ENCODE results near the gene MORF4L1.

DNA sequence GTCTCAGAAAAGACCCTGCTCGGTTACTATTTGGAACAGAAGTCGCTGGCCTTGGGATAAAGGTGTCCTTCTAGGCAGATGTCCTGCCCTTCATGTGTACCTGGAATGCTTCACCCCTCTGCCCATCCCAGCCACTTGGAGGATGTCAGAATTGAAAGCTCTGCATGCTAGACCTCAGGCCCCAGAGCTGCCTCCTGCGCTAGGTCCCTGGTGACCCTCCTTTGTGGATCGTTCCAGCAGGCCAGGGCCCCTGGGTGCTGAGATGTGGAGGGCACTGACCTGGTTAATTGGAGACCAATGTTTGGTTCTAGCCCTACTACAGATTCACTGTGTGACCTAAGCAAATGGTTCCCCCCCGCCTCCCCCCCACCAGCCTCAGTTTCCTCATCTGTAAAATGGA is 74.8 kb downstream of the MORF4L1 start:
- TF ChIP-seq, protein P1, sequence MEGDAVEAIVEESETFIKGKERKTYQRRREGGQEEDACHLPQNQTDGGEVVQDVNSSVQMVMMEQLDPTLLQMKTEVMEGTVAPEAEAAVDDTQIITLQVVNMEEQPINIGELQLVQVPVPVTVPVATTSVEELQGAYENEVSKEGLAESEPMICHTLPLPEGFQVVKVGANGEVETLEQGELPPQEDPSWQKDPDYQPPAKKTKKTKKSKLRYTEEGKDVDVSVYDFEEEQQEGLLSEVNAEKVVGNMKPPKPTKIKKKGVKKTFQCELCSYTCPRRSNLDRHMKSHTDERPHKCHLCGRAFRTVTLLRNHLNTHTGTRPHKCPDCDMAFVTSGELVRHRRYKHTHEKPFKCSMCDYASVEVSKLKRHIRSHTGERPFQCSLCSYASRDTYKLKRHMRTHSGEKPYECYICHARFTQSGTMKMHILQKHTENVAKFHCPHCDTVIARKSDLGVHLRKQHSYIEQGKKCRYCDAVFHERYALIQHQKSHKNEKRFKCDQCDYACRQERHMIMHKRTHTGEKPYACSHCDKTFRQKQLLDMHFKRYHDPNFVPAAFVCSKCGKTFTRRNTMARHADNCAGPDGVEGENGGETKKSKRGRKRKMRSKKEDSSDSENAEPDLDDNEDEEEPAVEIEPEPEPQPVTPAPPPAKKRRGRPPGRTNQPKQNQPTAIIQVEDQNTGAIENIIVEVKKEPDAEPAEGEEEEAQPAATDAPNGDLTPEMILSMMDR (conservative IDR thresholded peaks at IDR 0.05; ENCODE audit: low read depth, low read length) = no peak
- TF ChIP-seq EZH2 (IDR thresholded peaks at IDR 0.05; ENCODE audit: borderline replicate concordance, low read depth, low read length, poor library complexity, severe bottlenecking) = no peak
